Measurements from ENCODE around the gene ZW10.

Gene ZW10

DNA sequence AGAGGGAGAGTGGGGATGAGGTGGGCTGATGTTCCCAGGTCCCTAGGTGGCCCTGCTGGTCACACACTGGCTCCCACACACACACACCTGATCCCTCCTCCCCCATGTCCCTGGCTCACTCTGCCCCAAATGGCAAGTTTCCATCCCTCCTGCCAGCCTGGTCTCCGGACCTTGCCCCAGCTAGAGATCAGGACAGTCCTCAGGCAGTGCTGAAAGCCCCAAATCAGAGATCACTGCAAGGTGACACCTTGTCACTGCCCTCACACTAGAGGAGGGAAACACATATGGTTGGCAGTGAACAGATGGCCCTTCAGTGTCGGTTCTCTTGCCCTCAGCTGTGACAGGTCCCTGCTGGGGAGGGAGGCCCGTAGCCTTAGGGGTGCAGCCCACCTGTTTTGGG is 75.0 kb downstream of the ZW10 start:
- DNase-seq (ENCODE audit: low read depth in 2 of 2): no peak

DNA sequence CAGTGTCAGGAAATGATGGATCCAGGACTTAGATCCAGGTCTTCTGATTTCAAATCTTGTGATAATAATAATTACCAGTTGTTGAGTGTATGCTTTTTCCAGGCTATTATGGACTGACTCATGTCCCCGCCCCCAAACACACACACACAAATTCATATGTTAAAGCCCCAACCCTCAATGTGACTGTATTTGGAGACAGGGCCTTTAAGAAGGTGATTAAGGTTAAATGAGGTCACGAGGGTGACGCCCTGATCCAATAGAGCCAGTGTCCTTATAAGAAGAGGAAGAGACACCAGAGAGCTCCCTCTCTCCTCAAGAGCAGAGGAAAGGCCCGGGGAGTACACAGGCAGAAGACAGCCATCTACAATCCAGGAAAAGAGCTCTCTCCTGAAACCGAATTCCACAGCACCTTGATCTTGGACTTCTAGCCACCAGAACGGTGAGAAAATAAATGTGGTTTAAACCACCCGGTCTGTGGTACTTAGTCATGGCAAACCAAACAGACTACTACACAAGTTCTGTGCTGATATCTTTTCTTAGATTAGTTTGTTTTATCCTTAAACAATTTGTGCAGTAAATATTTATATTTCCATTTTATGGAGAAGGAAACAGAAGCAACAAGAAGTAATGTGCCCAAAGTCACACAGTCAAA is 75.6 kb downstream of the ZW10 start:
- no peak for DNase-seq (ENCODE audit: low read depth in 2 of 2)

DNA sequence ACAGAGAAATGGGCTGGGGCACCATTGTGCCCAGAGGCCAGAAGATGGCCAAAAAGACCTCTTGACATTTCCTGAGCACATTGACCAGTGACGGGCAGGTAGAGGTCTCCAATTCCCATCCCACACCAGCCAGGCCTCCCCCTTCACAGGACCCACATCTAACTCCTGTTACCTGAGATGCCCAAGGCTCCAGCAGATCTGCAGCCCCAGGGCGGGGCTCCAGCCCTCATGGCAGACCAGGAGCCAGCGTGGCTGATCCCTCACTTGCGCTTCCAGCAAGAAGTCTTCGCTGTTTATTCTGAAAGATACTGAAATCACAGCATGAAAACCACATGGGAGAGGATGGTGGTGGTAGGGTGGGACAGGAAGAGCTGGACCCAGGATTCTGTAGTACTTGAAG is 76.4 kb downstream of the ZW10 start:
- no peak for DNase-seq (ENCODE audit: low read depth in 2 of 2)

DNA sequence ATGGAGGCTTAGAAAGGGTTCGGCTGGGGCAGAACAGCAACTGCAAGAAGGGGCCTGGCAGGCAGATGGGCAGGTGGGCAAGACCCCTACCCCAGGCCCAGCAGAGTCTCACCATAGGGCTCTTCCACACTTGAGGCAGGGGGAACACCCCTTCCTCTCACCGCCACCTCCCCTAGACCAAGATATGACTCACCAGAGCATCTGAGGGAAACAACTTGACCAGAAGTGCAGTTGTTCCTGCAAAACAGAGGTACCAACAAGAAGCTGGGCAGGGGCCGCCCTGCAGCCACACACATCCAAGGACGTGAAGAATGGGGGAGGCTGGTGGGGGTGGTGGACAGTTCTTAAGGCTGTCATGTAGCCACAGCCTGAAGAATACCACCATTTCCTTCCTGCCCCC is 78.3 kb downstream of the ZW10 start:
- no peak for DNase-seq (ENCODE audit: low read depth in 2 of 2)

DNA sequence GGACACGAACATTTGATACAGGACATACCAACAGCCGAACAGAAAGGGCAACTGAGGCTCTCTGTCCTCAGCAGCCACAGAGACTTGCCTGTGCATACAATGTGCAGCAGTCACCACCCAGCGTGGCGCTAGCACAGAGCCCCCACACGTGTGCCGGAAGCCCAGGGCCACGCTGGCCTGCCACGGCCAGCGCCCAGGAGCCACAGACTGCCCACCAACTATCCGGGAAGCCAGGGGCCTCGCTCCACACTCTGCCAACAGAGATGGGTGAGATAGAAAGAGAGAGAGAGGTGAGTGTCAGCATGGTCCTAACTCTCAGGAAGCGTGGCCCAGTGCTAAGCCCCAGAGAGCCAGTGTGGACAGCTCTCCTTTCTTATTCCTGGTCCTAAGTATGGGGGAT is 79.1 kb downstream of the ZW10 start:
- DNase-seq (ENCODE audit: low read depth in 2 of 2): no peak

DNA sequence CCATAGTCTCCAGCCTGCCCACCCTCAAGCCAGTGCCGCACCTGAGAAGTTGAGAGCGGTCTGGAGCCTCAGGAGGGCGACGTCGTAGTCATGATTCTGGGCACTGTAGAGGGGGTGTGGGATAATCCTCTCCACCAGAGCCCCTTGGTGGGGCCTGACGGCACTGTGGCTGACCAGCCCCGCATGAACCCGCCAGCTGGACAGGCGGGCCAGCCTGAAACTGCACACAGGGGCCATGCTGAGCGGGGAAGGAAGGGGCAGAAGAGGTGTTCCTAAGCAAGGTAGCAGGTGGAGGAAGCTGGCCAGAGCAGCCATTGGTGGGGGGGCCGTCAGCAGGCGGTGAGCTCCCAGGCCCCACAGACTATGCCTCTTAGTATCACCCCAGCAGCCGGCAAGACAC is 80.5 kb downstream of the ZW10 start:
- DNase-seq (ENCODE audit: low read depth in 2 of 2): no peak

DNA sequence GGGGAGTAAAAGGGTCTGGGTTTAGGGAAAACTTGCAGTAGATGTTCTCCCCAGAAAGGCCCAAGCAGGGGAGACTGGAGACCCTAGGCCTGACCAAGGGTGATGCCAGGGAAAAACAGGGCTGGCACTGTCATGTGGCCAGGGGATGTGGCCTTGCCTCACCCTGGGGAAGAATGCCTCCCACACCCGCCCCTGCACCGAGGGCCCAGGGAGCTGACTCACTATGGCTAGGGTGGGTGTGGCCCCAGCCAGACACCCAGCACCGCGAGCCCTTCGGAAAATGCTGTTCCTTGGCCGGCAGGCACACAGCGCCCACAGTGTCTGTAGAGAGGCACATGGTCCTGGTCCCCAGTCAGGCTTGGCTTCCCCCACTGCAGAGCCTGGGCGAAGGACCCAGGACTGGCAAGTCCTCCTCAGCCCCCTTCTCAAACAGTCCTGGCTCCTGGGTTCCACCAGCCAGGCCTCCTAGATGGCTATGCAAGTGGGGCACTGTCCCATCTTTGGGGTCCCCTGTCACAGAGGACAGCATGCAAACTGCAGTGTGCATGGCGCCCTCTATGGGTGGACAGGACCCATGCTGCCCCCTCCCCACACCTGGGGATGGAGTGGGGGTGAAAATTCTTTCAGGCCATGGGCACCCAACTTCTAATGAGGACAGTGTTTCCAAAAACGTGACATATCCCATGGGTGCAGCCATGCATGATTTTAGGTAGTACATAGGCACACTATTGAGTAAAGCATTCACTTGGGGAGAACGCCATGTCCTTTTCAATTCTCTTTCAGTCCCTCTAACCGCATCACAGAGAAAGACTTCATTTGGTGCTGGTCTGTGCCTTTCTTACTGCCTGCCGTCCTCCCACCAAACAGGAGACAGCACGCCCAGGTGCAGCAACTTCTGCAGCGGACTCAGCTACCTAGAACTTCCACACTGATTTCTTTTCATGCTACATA is 82.6 kb downstream of the ZW10 start:
- no peak for DNase-seq (ENCODE audit: low read depth in 2 of 2)

DNA sequence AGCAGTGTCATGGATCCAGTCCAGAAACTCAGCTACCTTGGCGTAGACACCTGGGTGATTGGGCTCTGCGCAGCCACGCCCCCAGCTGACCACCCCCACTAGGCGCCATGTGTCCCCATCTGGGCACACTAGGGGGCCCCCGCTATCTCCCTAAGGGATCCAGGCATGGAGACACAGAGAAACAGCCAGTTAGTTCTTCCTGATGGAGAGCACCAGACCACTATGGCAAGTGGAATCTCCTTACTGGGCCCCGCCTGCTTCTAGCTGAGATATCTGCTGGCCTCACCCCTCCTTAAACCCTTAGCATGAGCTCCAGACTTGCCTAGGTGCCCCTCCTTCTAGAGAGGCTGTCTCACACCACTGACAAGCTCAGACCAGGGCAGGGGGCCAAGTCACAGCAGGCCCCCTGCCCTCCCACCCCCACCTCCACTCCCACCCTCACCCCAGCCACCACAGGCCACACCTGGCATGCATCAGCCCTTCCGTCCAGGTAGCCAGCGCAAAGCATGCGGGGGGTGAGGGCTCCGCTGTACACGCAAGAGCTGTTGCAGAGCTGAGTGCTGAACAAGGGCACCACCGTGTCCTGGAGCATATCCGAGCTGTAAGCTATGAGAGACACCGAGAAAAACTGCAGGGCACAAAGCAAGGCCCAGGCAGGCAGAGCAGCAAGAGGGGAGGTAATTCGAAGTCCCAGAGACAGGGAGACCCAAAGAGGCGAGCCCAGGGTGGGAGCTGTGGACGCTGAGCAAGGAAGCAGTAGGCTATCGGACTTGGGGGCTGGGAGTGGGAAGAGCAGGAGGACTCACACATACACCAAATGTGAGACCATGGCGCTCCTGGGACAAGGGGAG is 83.5 kb downstream of the ZW10 start:
- no peak for DNase-seq (ENCODE audit: low read depth in 2 of 2)

DNA sequence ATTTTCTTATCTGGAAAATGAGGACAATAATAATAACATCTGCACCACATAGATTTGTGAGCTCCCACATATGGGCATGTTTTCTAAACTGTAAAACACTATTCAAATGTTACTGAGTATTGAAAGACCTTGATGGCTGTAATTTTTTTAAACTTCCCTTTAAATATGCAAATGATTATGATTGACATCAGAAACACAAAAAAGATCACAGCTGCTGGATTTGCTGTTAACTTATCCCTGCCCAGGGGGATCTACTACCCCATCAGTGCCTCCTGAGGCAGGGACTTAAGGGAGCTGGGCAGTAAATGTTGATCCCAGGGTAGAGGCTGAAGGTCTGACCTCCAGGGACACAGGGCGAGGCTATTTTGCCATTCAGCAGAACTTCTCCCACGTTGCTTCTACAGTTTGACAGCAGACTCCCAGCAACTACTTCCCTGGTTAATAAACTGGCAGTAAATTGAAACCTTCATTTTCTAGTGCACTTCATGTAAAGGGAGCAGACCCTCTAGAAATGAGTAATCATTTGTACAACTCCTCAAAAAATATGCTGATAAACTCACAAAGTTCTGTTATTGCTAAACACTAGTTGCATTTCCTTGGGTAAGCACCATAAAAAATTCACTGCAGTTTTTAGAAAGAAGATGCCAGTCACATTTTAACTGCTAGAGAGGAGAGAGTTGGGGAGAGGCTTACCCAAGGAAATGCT is 87.7 kb downstream of the ZW10 start:
- no peak for DNase-seq (ENCODE audit: low read depth in 2 of 2)

DNA sequence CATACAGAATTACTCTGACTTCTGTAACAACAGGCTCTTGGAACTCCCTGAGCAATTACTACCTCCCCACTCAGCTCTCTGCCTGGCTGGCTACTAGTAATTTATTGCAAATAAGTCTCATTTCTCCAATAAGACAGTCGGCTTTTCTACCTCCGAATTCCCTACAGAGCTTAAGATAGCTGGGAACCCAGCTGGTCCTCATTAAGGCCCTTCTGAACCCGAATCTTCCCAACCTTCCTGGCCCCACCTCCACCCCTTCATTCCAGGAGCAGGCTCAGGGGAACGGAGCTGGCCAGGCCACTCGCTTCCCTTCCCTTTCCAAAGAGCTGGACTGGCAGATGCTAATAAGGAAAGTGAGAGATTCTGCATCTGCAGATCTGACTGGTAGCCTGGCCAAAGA is 89.0 kb downstream of the ZW10 start:
- DNase-seq (ENCODE audit: low read depth in 2 of 2): no peak

DNA sequence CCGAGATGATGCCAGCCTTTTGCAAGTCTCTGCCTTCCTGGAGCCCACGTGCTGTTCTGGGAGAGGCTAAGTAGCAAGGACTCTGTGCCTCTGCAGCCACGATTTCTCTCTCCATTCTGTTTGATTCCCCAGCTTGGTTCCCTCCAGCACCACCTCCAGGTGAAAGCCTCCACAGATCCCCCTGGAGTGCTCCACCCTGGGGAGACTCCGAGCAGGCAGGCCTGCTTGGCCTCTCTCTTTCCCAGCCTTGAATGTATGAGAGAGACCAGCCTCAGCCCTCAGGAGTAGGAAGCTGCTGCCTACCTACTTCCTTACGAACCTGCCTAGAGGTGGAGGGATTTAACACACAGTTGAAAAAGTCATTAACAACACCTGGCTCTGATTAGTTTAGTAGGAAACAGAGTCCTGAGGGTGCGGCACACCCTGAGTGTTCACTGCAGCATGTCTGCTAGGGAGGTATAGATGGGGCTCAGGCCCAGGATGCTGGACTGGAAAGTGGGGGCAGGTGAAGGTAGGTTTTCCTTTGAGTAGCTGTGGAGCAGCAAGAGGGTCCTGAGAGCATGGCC is 89.9 kb downstream of the ZW10 start:
- DNase-seq (ENCODE audit: low read depth in 2 of 2): no peak
